GM12801 (cell line): ENCODE data around the gene SLC66A2.

Source experiments
- CTCF ChIP-seq: IDR thresholded peaks from one replicate; pipeline ENCODE4 v1.5.1; 2011; ENCODE audit warnings: control low read depth; ENCODE audit not compliant: insufficient read length; ENCODE audit errors: extremely low read depth

Gene SLC66A2

GRCh38 chr18:79936641-79937040 is 14.8 kb downstream of the SLC66A2 start:
- no peak for TF ChIP-seq CTCF

DNA sequence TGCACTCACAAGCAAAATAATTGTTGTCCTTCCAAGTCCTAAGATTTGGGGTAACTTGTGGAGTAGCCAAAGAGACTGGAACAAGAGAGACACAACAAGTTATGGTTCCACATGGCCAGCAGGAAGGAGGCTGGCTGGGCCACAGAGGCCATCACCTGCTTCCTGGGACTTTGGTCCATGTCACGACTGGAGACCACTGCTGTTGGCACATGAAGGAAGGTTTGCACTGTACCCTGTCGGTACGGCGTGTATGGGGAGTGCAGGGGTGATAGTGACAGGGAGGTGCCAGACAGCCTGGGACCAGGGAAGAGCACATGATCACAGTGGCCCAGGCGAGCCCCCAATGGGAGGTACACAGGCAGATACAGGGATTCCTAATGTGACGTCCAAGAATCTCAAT is 15.5 kb downstream of the SLC66A2 start:
- no peak for TF ChIP-seq CTCF

DNA sequence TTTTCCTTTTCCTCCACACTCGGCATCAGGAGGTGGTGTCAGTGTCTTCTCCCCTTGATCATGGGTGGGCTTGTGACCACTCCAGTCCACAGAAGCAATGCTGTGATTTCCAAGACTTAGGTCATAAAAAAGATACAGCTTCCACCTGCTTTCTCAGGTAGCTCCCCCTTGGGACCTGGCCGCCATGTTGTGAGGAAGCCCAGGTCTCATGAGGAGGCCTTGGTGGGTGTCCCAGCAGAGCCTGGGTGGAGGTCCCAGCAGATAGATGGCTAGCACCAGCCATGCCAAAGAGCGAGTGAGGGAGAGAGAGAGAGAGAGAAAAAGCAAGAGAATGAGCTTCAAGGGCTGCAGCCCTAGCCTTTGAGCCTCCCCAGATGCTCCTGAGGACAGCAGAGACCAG is 16.0 kb downstream of the SLC66A2 start:
- no peak for TF ChIP-seq CTCF

GRCh38 chr18:79935098-79935480 is 16.4 kb downstream of the SLC66A2 start:
- no peak for TF ChIP-seq CTCF

DNA sequence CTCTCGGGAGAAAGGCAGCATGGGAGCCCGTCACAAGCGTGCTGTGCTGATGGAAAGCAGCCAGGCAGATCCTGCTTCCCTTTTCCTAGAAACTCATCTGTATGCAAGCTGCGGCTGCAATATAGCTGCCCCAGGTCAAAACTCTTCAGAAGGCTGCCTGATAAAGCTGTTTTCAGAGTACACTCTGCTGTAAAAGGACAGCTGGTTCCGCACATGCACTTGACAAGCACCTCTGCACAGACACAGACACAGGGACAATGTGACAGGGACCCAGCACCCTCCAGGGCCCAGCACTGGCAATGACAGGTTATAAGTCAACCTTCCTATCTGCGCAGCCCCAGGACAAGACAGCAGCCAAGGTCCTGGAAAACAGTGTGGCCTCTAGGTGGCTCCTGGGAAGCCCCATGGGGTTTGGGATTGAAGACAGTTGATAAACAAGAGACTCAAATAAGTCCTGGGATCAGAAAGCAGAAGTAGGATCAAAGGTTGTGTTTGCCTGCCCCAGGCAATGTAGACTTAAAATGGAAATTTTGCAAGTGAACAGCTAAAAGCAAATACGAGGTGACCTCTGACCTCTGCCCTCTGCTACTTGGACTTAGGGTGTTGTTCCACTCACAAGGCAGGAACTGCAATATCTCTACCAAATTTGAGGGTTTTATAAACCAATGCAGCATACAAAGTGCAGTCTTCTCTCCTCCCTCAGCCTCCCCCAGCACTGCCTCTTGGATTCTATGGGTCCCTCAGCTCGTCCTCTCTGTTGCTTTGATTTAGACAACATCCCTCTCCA is 16.9 kb downstream of the SLC66A2 start:
- TF ChIP-seq CTCF: no peak

- no peak for TF ChIP-seq CTCF
These were observed 17.7 kb downstream of the SLC66A2 start for GRCh38 chr18:79933765-79934164.

DNA sequence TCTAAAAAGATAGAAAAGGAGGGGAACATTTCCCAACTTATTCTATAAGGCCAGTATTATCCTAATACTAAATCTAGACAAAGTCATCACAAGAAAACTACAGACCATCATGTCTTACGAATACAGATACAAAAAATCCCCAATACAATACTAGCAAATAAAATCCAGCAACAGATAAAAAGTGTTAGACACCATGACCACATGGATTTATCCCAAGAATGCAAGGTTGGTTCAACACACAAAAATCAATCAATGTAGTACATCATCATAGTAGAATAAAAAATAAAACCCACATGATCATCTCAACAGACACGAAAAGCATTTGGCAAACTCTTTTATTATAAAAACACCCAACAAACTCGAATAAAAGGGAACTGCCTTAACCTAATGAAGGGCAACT is 18.5 kb downstream of the SLC66A2 start:
- TF ChIP-seq CTCF: no peak

DNA sequence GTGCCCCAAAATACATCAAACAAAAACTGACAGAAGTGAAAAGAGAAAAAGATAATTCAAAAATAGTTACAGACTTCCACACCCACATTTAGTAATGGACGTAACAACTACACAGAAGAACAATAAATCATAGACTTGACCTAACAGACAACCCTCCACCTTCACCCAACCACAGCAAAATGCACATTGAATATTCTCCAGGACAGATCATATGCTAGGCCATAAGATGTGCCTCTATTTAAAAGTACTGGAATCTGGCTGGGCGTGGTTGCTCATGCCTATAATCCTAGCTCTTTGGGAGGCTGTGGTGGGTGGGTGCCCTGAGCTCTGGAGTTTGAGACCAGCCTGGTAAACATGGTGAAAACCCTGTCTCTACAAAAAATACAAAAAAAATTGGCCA is 20.0 kb downstream of the SLC66A2 start:
- TF ChIP-seq CTCF: no peak
